HG03354 (cell line): ENCODE data around the gene LTF.
"Not testable (repeated sequence)": the region's sequence is repeated elsewhere in the genome, so short reads cannot be mapped to it uniquely, and the experiment has no call there.

Experiments used
- ATAC-seq: cut with Tn5 transposase; IDR thresholded peaks from one replicate; pipeline ENCODE4 v1.9.1; 2021; ENCODE audit warnings: mild to moderate bottlenecking; ENCODE audit not compliant: unreplicated experiment, poor library complexity, severe bottlenecking

LTF gene

DNA sequence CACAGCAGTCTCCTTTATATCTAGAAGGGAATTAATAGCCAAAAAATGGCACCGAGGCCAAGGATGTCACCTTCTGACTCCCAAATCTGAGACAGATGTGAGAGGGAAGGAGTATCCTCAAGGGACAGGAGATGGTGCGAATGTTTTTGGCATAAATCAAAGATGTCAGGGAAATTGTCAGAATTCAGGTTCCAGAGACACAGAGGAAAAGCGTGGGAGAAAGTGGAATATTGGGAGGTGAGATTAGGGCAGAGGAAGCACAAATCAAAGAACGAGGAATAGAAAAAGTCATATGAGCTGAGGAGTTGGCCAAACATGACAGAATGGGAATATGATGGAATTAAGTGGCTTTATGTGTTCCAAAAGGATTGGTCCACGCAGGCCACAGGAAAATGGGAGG lies 63.9 kb downstream of the LTF start:
- ATAC-seq = no peak

DNA sequence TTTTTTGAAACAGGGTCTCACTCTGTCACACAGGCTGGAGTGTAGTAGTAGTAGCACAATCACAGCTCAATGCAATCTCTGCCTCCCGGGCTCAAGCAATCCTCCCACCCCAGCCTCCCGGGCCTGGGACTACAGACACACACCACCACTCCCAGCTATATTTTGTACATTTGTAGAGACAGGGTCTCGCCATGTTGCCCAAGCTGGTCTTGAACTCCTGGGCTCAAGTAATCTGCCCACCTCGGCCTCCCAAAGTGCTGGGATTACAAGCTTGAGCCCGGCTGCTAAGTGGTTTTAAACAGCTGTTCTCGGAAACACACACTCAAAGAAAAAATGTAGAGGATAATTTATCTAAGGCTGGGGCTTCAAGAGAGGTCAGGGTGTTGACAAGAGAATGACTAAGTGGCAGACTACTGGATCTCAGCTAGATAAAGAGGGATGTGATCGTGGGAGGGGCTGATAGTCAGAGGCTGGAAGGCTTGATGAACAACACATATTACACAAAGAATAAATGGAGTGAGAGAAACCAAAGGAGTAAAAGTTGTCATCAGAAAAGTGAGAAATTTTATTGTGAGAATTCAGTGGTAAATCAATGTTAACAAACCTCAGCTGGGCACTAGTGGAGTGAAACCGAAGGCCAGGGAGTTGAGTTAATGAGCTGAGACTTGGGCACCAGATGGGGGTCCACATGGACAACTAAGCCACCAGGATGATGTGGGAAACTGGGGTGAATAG lies 64.5 kb downstream of the LTF start:
- no peak for ATAC-seq

DNA sequence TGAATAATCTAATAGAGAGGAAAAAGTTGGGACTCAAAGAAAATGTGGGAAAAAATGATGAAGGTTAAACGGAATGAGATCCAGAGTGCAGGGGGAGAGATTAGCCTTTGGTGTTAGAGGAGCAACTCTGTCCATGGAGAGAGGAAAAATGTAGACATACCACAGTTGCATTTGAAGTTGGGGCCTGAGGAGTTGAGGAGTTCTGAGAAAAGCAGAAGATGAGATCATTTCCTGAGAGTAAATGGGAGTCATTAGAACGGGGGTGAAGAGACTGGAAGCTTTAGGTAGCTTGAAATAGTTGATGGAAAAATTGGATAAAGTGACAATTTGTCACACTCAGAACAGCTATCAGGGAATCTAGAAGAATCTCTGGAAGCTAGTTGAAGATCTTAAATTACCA lies 65.1 kb downstream of the LTF start:
- ATAC-seq = no peak

DNA sequence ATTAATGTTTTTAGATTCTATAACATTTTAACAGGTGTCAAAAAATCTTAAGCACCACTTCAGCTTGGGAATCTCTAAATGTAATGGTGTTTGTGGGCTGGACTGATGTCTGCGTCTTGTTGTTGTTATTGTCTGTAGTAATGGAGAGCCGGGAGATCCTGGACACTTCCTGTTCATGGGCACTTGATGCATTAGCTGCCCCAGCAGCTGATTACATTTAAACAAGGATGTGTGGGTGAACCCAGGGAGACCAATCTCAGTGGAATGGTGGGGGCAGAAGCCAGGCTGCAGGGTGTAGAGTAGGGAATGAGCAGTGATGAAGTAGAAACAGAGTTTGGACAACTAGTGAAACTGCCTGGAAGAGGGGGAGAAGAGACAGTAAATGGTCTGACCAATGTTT lies 65.6 kb downstream of the LTF start:
- no peak for ATAC-seq

DNA sequence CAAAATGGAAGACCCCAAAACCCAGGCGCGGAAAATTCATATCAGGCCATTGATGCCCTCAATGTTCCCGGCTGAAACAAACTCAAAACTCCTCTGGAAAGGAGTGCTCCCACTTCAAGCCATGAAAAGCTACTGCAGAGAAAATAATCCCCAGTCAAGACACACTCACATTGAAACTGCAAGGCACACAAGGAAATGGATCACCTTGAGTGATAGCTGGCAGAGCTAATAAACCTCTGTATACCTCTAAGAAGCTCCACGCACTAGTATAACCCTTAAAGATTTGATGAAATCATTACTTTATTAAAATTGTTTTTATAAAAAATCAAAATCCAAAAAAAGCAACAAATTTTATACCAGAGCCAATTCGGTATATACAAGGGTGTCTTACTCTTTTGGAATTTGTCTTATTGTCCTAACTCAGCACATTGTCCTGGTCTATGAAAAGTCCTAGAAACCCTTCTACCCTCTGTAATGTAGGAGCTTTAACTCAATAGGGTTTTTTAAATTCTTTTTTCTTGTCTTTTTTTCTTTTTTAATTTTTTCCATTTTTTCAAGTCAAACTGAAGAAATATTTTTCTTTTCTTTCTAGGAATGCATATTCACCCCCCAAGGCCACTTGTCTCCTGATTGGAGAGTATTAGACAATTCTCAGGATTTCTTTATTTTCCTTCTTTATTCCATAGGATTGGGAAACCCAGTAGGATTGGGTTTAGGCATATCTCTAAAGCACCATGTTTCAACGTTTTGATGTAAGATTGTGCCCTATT lies 66.3 kb downstream of the LTF start:
- no peak for ATAC-seq

GRCh38 chr3:46397111-46397510 lies 67.6 kb downstream of the LTF start:
- ATAC-seq = no peak

DNA sequence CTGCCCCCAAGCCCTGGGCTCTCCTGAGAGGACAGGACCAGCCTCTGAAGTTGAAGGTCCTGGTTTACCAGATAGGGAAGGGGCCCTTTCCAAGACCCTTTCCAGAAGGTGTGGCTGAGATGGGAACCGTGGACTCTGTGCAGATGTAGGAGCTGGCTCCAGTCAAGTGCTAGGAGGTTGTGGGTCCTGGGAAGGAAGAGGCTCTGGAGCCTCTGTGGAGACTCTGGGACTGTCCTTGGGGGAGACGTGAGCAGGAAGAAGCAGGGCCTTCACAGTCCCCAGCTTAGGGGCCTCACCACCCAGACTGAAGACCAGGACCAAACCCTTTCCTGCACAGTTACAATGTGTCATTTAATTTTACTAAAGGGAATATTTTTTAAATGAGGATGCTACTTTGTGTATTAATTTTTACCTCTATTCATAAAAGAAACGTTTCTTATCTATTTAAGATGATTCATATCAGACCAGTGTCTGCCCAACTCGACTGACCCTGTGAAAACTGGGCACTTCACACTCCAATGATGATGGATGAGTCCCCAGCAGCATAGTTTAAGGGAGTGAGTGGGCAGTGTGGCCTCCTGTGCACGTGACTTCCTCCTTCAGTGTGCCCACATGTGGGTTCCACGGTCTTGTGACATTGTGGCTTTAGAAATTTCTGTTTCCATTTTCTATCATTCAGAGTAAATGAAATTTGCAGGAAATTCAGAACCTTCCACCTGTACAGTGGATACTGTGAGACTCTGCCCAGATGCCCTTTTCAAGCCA lies 68.8 kb downstream of the LTF start:
- peak; percentile 43 for ATAC-seq

DNA sequence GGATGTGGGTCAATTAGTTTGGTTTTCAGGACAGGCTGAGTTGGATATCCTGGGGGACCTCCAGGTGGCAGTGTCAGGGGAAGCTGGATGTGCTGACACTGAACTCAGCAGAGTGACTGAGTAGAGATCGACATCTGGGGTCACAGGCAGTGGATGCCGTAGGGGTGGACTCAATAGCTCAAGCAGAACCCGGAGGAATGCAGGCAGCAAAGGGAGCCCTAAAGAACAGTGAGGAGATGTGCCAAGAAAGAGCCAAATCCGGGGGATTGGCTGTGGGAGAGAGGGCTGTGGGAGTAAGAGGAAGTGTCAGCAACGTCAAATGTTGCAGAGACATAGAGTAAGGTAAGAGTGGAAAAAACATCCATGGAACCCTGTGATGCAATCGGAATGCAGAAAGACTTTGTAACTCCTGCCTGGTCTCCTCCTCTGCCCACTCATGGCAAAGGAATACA lies 69.5 kb downstream of the LTF start:
- no peak for ATAC-seq

GRCh38 chr3:46393554-46394434 lies 70.9 kb downstream of the LTF start:
- ATAC-seq = no peak

DNA sequence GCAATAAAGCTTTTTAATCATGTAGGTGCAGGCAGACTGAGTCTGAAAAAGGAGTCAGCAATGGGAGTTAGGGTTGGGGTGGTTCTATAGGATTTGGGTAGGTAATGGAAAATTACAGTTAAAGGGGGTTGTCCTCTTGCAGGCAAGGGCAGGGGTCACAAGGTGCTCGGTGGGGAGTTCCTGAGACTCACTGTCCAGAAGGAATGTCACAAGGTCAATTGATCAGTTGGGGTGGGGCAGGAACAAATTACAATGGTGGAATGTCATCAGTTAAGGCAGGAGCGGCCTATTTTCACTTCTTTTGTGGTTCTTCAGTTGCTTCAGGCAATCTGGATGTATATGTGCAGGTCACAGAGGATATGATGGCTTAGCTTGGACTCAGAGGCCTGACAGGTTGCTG lies 71.7 kb downstream of the LTF start:
- no peak for ATAC-seq

DNA sequence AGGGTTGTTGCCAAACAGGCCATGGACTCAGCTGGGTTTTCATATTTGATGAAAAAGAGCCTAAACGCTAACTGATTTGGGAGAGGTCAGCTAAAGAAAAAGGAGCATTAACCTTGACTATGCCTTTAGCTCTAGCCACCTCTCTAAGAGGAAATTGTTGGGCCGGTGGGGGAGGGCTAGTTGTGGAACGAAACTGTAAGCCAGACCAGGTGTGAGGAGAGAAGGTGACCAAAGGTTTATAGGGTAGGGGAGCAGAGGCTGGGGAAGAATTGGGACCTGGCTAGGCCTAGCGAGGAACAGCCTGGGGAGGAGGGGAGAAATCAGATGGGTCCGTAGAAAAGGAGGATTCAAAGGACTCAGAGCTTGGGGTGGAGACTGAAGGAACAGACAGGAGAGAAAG lies 73.2 kb downstream of the LTF start:
- ATAC-seq = not testable (repeated sequence)

DNA sequence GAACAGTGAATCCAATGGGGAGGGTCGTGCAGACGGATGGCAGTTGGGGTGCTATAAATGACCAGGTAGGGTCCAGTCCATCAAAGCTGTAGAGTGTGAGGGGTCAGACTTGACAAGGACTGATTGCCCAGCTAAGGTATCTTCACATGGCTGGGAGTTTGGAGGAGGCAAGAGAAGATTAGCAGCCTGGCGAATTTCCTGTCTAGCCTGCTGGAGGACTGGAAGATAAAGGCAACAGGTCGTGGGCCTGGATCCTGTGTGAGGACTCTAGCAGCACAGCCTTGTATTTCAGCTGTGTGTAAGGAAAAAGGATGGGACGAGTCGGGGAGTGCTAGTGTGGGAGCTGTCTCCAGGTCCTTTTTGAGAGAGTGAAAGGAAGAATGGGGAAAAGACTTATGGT lies 75.4 kb downstream of the LTF start:
- ATAC-seq = no peak

- ATAC-seq = not testable (repeated sequence)
These were observed 75.9 kb downstream of the LTF start for GRCh38 chr3:46388847-46389246.

GRCh38 chr3:46386205-46386604 lies 78.5 kb downstream of the LTF start:
- no peak for ATAC-seq
